Upper lobe of right lung (tissue), 1 donor: ENCODE measurements around the gene P4HTM. TPM values are rescaled to one million over a fixed set of nuclear protein-coding genes. Genes with fewer than 3 reads are reported as not detected.
A peak's percentile ranks its signal among the peaks of the same experiment; 100 is the strongest.

Experiments
- ATAC-seq: fragments of 200-7000 bp; cut with Tn5 transposase; one replicate; pipeline ENCODE4 v1.9.1; 2020; ENCODE audit warnings: mild to moderate bottlenecking, moderate library complexity
- DNase-seq: peaks from one replicate; pipeline ENCODE4 v3.0.0-alpha.2; 2020
- H3K27ac ChIP-seq: fragments of 200-600 bp; one replicate; pipeline ENCODE4 v1.8.0; 2022
- H3K27me3 ChIP-seq: fragments of 200-600 bp; one replicate; pipeline ENCODE4 v1.8.0; 2022; ENCODE audit warnings: mild to moderate bottlenecking
- H3K36me3 ChIP-seq: fragments of 200-600 bp; one replicate; pipeline ENCODE4 v1.8.0; 2022
- H3K4me1 ChIP-seq: fragments of 200-600 bp; one replicate; pipeline ENCODE4 v1.8.0; 2022
- H3K4me3 ChIP-seq: fragments of 200-600 bp; one replicate; pipeline ENCODE4 v1.8.0; 2022; ENCODE audit warnings: mild to moderate bottlenecking
- H3K9me3 ChIP-seq: fragments of 200-600 bp; one replicate; pipeline ENCODE4 v1.8.0; 2022
- CTCF ChIP-seq: fragments of 200-600 bp; IDR thresholded peaks from one replicate; pipeline ENCODE4 v1.8.0; 2022; ENCODE audit warnings: antibody characterized with exemption
- intact Hi-C: fragments of 100-400 bp; cut with DNase I; formaldehyde crosslinking; loops from one replicate; pipeline ENCODE4 v1.11.0; 2022
- total RNA-seq: library from RNA; stranded (reverse); fragmentation: NEBNext Ultra II Directional; extraction: Animal tissue kit (Norgen Biotek cat#: 25700); gene quantifications from one replicate; pipeline ENCODE4 v1.2.1, GENCODE V29; 2021
- donor health status: DM: no; HTN: yes; CAD: no; lungs with severe emphysema.

Gene P4HTM
- total RNA-seq, 1 donor from 2014 or later = 38.0 TPM

GRCh38 chr3:48951764-48952163 lies 38.3 kb upstream of the P4HTM start:
- no peak for DNase-seq
- Histone ChIP-seq H3K9me3 (no peaks in the 10 kb centered on the region), H3K4me1 (no peaks in the 10 kb centered on the region), H3K4me3 (no peak overlapping the region), H3K27me3 (no peaks in the 10 kb centered on the region), H3K36me3 (peaks cover 24% of the 10 kb centered on the region), H3K27ac (no peak overlapping the region)
- TF ChIP-seq CTCF = no peak
- intact Hi-C loops = no loop called here
- ATAC-seq = no peak

- no peak overlapping the region for H3K4me3 ChIP-seq
- H3K9me3 ChIP-seq = no peaks in the 10 kb centered on the region
- ATAC-seq (peak; percentile 73), DNase-seq (no peak)
- peaks cover 30% of the 10 kb centered on the region for H3K36me3 ChIP-seq
- intact Hi-C loops = no loop called here
- H3K27me3 ChIP-seq = no peaks in the 10 kb centered on the region
- no peaks in the 10 kb centered on the region for H3K4me1 ChIP-seq
- H3K27ac ChIP-seq = no peak overlapping the region
- peak; percentile 34 for TF ChIP-seq CTCF
These were observed 37.4 kb upstream of the P4HTM start for GRCh38 chr3:48952510-48953118.

- H3K4me1 ChIP-seq = no peaks in the 10 kb centered on the region
- ATAC-seq (no peak), DNase-seq (no peak)
- peaks cover 50% of the 10 kb centered on the region for H3K36me3 ChIP-seq
- no peak overlapping the region for H3K27ac ChIP-seq
- H3K27me3 ChIP-seq = no peaks in the 10 kb centered on the region
- no peak for TF ChIP-seq CTCF
- H3K9me3 ChIP-seq = no peaks in the 10 kb centered on the region
- H3K4me3 ChIP-seq = no peak overlapping the region
- intact Hi-C loops = no loop called here
These were observed 32.9 kb upstream of the P4HTM start for GRCh38 chr3:48957006-48957705.

- Histone ChIP-seq H3K36me3 (peaks cover 60% of the 10 kb centered on the region), H3K27ac (no peak overlapping the region), H3K27me3 (no peaks in the 10 kb centered on the region), H3K9me3 (no peaks in the 10 kb centered on the region), H3K4me1 (no peaks in the 10 kb centered on the region), H3K4me3 (no peak overlapping the region)
- intact Hi-C loops = no loop called here
- no peak for TF ChIP-seq CTCF
- no peak for ATAC-seq
- DNase-seq = no peak
These were observed 29.1 kb upstream of the P4HTM start for GRCh38 chr3:48960841-48961413.

- no peak for TF ChIP-seq CTCF
- H3K36me3 ChIP-seq = peaks cover 71% of the 10 kb centered on the region
- H3K4me1 ChIP-seq = no peaks in the 10 kb centered on the region
- ATAC-seq (no peak), DNase-seq (no peak)
- no peaks in the 10 kb centered on the region for H3K9me3 ChIP-seq
- no peak overlapping the region for H3K27ac ChIP-seq
- intact Hi-C loops = no loop called here
- no peak overlapping the region for H3K4me3 ChIP-seq
- no peaks in the 10 kb centered on the region for H3K27me3 ChIP-seq
These were observed 27.7 kb upstream of the P4HTM start for GRCh38 chr3:48962340-48962739.
